PC-3 (cell line): Measurements from ENCODE around the gene HTRA2.

Source experiments
- EZH2 ChIP-seq: fragments of 300-600 bp; sonication (generic); IDR thresholded peaks from one replicate; pipeline ENCODE4 v1.6.1; 2017; ENCODE audit warnings: antibody characterized with exemption, mild to moderate bottlenecking, low read length; ENCODE audit not compliant: unreplicated experiment
- EZH2phosphoT487 ChIP-seq: fragments of 300-600 bp; sonication (generic); IDR thresholded peaks from 2 replicates; pipeline ENCODE4 v1.6.1; 2018; ENCODE audit warnings: mild to moderate bottlenecking, antibody characterized with exemption, low read length, borderline replicate concordance
- TF ChIP-seq, protein P1 (sequence below): fragments of 300-600 bp; sonication (generic); conservative IDR thresholded peaks from 2 replicates; pipeline ENCODE4 v1.5.1; 2017; ENCODE audit warnings: antibody characterized with exemption, low read depth, mild to moderate bottlenecking, low read length

DNA sequence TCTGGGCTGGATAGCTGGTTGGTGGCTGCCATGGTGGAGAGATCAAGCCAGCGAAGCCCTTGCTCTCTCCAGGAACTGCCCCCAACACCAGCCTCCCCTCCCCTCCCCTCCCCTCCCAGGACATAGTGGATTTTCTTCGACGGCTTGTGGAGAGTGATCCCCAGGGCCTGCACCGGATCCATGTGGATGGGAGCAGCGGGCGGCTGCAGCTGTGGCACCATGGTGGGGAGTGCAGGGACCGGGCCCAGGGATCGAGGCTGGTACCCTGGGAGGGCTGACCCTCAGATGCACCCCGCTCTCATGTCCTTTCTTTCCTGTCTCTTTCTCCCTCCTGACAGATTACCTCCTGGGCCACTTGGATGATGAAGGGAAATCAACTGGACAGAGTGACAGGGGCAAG is 39.8 kb upstream of the HTRA2 start:
- TF ChIP-seq, protein P1, sequence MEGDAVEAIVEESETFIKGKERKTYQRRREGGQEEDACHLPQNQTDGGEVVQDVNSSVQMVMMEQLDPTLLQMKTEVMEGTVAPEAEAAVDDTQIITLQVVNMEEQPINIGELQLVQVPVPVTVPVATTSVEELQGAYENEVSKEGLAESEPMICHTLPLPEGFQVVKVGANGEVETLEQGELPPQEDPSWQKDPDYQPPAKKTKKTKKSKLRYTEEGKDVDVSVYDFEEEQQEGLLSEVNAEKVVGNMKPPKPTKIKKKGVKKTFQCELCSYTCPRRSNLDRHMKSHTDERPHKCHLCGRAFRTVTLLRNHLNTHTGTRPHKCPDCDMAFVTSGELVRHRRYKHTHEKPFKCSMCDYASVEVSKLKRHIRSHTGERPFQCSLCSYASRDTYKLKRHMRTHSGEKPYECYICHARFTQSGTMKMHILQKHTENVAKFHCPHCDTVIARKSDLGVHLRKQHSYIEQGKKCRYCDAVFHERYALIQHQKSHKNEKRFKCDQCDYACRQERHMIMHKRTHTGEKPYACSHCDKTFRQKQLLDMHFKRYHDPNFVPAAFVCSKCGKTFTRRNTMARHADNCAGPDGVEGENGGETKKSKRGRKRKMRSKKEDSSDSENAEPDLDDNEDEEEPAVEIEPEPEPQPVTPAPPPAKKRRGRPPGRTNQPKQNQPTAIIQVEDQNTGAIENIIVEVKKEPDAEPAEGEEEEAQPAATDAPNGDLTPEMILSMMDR: no peak
- no peak for TF ChIP-seq EZH2
- no peak for TF ChIP-seq EZH2phosphoT487
